Measurements from ENCODE around the gene GALM. TPM values are rescaled to one million over a fixed set of nuclear protein-coding genes. Genes with fewer than 3 reads are reported as not detected.

GALM gene
- total RNA-seq, 1 experiment from 2014 or later = 8.2 TPM

GRCh38 chr2:38776531-38776930 is 110.6 kb downstream of the GALM start:
- Histone ChIP-seq H3K27ac (no peak overlapping the region), H3K27me3 (replicated peaks) (no peaks in the 10 kb centered on the region), H3K9me3 (replicated peaks) (no peaks in the 10 kb centered on the region), H3K4me1 (replicated peaks) (no peaks in the 10 kb centered on the region), H3K4me3 (no peak overlapping the region), H3K36me3 (peaks cover 5% of the 10 kb centered on the region; the same call in 1 of the 2 replicates)
- no peak for DNase-seq (ENCODE audit: low read depth in 1 of 2, low spot score in 2 of 2)

GRCh38 chr2:38778687-38779082 is 112.8 kb downstream of the GALM start:
- no peak for DNase-seq (ENCODE audit: low read depth in 1 of 2, low spot score in 2 of 2)
- peaks cover 8% of the 10 kb centered on the region; the same call in 1 of the 2 replicates for H3K36me3 ChIP-seq
- no peak overlapping the region for H3K27ac ChIP-seq
- no peaks in the 10 kb centered on the region for H3K9me3 ChIP-seq (replicated peaks)
- no peaks in the 10 kb centered on the region for H3K4me1 ChIP-seq (replicated peaks)
- H3K27me3 ChIP-seq (replicated peaks) = no peaks in the 10 kb centered on the region
- H3K4me3 ChIP-seq = peak overlapping the region; percentile 49

GRCh38 chr2:38783586-38783985 is 117.7 kb downstream of the GALM start:
- DNase-seq (ENCODE audit: low read depth in 1 of 2, low spot score in 2 of 2) = no peak
- no peak overlapping the region for H3K27ac ChIP-seq
- H3K36me3 ChIP-seq = peaks cover 8% of the 10 kb centered on the region; the same call in 1 of the 2 replicates
- H3K4me3 ChIP-seq = no peak overlapping the region
- H3K4me1 ChIP-seq (replicated peaks) = no peaks in the 10 kb centered on the region
- no peaks in the 10 kb centered on the region for H3K9me3 ChIP-seq (replicated peaks)
- H3K27me3 ChIP-seq (replicated peaks) = no peaks in the 10 kb centered on the region

Other genes starting within 250 kb of the GALM start
- 36.3 and 46.6 TPM in 2 replicates for gene HNRNPLL, start 63.2 kb upstream of the GALM start, total RNA-seq (2014; rRNA removed; shearing (Covaris generic))
- 275 and 427 TPM in 2 replicates for gene SRSF7, start 85.2 kb downstream of the GALM start, total RNA-seq (2014; rRNA removed; shearing (Covaris generic))
- gene GEMIN6, start 112.1 kb downstream of the GALM start, total RNA-seq (2014; rRNA removed; shearing (Covaris generic)) = 14.8 and 16.4 TPM in 2 replicates
- 9.6 and 24.5 TPM in 2 replicates for gene DHX57, start 209.8 kb downstream of the GALM start, total RNA-seq (2014; rRNA removed; shearing (Covaris generic))
- gene MORN2, start 209.9 kb downstream of the GALM start, total RNA-seq (2014; rRNA removed; shearing (Covaris generic)) = 33.1 and 35.3 TPM in 2 replicates
- gene ARHGEF33, start 223.8 kb downstream of the GALM start, total RNA-seq (2014; rRNA removed; shearing (Covaris generic)) = not detected in 2 replicates